HL-60 (cell line): ENCODE measurements around the gene PNPT1.

Experiments
- DNase-seq, 2 experiments: peaks; one replicate each; pipeline ENCODE4 v3.0.0-alpha.2; 2010 to 2020; ENCODE audit warnings: low read depth in 1 of 2, low spot score in 1 of 2
- H3K27ac ChIP-seq: fragments of 250-450 bp; sonication (Bioruptor Pico); replicated peaks from 2 replicates; pipeline ENCODE4 v1.5.1; 2020; ENCODE audit warnings: mild to moderate bottlenecking, moderate library complexity
- H3K27me3 ChIP-seq: fragments of 250-450 bp; sonication (Bioruptor Pico); 2 replicates; pipeline ENCODE4 v1.5.1; 2021; ENCODE audit warnings: mild to moderate bottlenecking, moderate library complexity; ENCODE audit not compliant: insufficient read depth, poor library complexity, severe bottlenecking
- H3K4me3 ChIP-seq: replicated peaks from 2 replicates; pipeline ENCODE4 v1.5.1; 2011; ENCODE audit warnings: mild to moderate bottlenecking, control low read depth, low read length; ENCODE audit not compliant: insufficient read depth
- GABPA ChIP-seq: IDR thresholded peaks from 2 replicates; pipeline ENCODE4 v1.6.1; 2012; ENCODE audit warnings: low read depth
- POLR2AphosphoS5 ChIP-seq: IDR thresholded peaks from 2 replicates; pipeline ENCODE4 v1.6.1; 2012; ENCODE audit warnings: low read depth
- SPI1 ChIP-seq: IDR thresholded peaks from 2 replicates; pipeline ENCODE4 v1.6.1; 2012; ENCODE audit warnings: low read depth, mild to moderate bottlenecking, borderline replicate concordance
- TF ChIP-seq, protein P1 (sequence below): IDR thresholded peaks from one replicate; pipeline ENCODE4 v1.5.1; 2011; ENCODE audit warnings: low read length, control low read depth, inconsistent platforms; ENCODE audit not compliant: insufficient read depth
- TF ChIP-seq, protein P2 (sequence below): IDR thresholded peaks from 2 replicates; pipeline ENCODE4 v1.6.1; 2012; ENCODE audit warnings: low read depth; ENCODE audit not compliant: insufficient replicate concordance

Gene PNPT1

DNA sequence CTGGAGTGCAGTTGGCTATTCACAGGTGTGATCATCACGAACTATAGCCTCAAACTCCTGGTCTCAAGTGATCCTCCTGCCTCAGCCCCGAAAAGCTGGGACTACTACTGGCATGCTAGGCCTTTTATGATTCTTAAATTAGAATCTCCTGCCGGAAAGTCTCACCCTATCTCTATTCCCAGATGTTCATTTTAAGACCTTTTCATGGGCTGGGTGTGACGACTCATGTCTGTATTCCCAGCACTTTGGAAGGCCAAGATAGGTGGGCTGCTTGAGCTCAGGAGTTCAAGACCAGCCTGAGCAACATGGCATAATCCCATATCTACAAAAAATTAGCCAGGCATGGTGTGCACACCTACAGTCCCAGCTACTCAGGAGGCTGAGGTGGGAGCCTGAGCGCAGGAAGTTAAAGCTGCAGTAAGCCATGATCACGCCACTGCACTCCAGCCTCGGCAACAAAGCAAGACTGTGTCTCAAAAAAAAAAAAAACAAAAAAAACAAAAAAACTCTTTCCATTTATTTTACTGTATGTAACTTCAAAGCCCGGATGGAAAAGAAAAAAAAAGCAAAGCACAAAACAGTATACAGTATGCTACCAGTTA is 84.3 kb downstream of the PNPT1 start:
- DNase-seq = no peak
- no peak for TF ChIP-seq SPI1
- TF ChIP-seq, protein P1, sequence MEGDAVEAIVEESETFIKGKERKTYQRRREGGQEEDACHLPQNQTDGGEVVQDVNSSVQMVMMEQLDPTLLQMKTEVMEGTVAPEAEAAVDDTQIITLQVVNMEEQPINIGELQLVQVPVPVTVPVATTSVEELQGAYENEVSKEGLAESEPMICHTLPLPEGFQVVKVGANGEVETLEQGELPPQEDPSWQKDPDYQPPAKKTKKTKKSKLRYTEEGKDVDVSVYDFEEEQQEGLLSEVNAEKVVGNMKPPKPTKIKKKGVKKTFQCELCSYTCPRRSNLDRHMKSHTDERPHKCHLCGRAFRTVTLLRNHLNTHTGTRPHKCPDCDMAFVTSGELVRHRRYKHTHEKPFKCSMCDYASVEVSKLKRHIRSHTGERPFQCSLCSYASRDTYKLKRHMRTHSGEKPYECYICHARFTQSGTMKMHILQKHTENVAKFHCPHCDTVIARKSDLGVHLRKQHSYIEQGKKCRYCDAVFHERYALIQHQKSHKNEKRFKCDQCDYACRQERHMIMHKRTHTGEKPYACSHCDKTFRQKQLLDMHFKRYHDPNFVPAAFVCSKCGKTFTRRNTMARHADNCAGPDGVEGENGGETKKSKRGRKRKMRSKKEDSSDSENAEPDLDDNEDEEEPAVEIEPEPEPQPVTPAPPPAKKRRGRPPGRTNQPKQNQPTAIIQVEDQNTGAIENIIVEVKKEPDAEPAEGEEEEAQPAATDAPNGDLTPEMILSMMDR = no peak
- TF ChIP-seq, protein P2, sequence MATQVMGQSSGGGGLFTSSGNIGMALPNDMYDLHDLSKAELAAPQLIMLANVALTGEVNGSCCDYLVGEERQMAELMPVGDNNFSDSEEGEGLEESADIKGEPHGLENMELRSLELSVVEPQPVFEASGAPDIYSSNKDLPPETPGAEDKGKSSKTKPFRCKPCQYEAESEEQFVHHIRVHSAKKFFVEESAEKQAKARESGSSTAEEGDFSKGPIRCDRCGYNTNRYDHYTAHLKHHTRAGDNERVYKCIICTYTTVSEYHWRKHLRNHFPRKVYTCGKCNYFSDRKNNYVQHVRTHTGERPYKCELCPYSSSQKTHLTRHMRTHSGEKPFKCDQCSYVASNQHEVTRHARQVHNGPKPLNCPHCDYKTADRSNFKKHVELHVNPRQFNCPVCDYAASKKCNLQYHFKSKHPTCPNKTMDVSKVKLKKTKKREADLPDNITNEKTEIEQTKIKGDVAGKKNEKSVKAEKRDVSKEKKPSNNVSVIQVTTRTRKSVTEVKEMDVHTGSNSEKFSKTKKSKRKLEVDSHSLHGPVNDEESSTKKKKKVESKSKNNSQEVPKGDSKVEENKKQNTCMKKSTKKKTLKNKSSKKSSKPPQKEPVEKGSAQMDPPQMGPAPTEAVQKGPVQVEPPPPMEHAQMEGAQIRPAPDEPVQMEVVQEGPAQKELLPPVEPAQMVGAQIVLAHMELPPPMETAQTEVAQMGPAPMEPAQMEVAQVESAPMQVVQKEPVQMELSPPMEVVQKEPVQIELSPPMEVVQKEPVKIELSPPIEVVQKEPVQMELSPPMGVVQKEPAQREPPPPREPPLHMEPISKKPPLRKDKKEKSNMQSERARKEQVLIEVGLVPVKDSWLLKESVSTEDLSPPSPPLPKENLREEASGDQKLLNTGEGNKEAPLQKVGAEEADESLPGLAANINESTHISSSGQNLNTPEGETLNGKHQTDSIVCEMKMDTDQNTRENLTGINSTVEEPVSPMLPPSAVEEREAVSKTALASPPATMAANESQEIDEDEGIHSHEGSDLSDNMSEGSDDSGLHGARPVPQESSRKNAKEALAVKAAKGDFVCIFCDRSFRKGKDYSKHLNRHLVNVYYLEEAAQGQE = no peak
- no peak for TF ChIP-seq GABPA
- TF ChIP-seq POLR2AphosphoS5 = no peak
- no peak overlapping the region for H3K27ac ChIP-seq
- H3K4me3 ChIP-seq = no peak overlapping the region
- no peaks in the 10 kb centered on the region for H3K27me3 ChIP-seq

DNA sequence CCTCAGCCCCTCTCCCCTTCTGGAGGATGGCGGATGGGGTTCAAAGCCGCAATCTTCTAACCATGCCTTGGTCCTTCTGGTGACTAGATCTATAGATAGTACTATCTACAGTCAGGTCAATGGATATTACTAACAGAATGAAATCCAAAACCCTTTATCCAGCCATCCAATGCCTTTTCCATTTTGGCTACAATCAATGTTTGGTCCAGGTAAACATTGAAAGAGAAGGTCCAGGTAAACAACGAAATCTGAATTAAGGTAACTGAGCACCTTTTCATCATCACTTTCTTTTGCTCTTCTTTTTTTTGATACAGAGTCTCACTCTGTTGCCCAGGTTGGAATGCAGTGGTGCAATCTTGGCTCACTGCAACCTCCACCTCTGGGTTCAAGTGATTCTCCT is 85.9 kb downstream of the PNPT1 start:
- TF ChIP-seq, protein P1 = no peak
- TF ChIP-seq SPI1 = no peak
- TF ChIP-seq, protein P2 = no peak
- no peak overlapping the region for H3K27ac ChIP-seq
- H3K27me3 ChIP-seq = no peaks in the 10 kb centered on the region
- no peak overlapping the region for H3K4me3 ChIP-seq
- DNase-seq = no peak

DNA sequence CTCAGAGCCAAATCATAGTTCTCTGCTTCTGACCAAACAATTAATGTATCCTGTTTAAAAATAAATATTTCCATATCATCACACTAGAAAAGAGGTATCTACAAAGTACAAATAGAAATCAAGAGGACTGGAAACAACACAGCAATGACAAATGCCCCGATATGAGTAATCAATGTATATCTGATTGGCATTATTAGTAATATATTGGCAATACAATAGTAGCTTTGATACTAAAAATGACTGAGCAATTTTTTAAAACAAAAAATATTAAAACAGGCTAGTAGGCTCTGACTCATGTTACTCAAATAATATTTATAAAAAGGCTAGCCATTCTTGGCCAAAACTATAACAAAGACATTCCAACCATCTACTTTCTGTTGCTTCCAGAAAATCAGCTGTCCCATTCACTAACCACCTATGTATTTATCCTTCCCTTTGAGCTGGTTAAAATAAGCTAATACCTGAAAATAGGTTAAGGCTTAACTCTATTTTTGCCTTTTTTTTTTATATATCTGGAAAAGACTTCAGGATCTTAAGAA is 89.5 kb downstream of the PNPT1 start:
- Histone ChIP-seq H3K27me3 (no peaks in the 10 kb centered on the region), H3K27ac (no peak overlapping the region), H3K4me3 (no peak overlapping the region)
- TF ChIP-seq SPI1 = no peak
- no peak for TF ChIP-seq POLR2AphosphoS5
- no peak for TF ChIP-seq GABPA
- TF ChIP-seq, protein P2 = no peak
- TF ChIP-seq, protein P1 = no peak
- no peak for DNase-seq
